H9 (cell line): ENCODE data around the gene CCDC91. TPM values are rescaled to one million over a fixed set of nuclear protein-coding genes. Genes with fewer than 3 reads are reported as not detected.

Experiments
- DNase-seq: peaks from one replicate; pipeline ENCODE4 v3.0.0-alpha.2; 2017
- H2AFZ ChIP-seq: one replicate; pipeline ENCODE4 v1.6.1; 2013; ENCODE audit warnings: mild to moderate bottlenecking, low read length, control low read depth, moderate library complexity
- H2AK5ac ChIP-seq: 2 replicates; pipeline ENCODE4 v1.6.1; 2013; ENCODE audit warnings: low read length, control low read depth, mixed read lengths; ENCODE audit not compliant: insufficient read length
- H2BK120ac ChIP-seq: one replicate; pipeline ENCODE4 v1.6.1; 2013; ENCODE audit warnings: low read depth, mild to moderate bottlenecking, low read length, control low read depth, inconsistent platforms; ENCODE audit not compliant: poor library complexity, severe bottlenecking
- H2BK12ac ChIP-seq: 2 replicates; pipeline ENCODE4 v1.6.1; 2013; ENCODE audit warnings: low read length, control low read depth, mixed read lengths, low read depth; ENCODE audit not compliant: insufficient read length
- H2BK15ac ChIP-seq: 2 replicates; pipeline ENCODE4 v1.6.1; 2013; ENCODE audit warnings: low read depth, low read length, control low read depth
- H2BK20ac ChIP-seq: one replicate; pipeline ENCODE4 v1.6.1; 2013; ENCODE audit warnings: low read depth, mild to moderate bottlenecking, low read length, control low read depth, inconsistent platforms; ENCODE audit not compliant: poor library complexity, severe bottlenecking
- H2BK5ac ChIP-seq: 2 replicates; pipeline ENCODE4 v1.6.1; 2013; ENCODE audit warnings: low read length, control low read depth, mixed read lengths; ENCODE audit not compliant: insufficient read length
- H3K14ac ChIP-seq: 2 replicates; pipeline ENCODE4 v1.6.1; 2013; ENCODE audit warnings: low read length, control low read depth; ENCODE audit not compliant: insufficient read depth
- H3K18ac ChIP-seq: 2 replicates; pipeline ENCODE4 v1.6.1; 2013; ENCODE audit warnings: low read depth, mild to moderate bottlenecking, mixed read lengths, low read length, control low read depth; ENCODE audit not compliant: insufficient read length
- H3K23ac ChIP-seq: 2 replicates; pipeline ENCODE4 v1.6.1; 2013; ENCODE audit warnings: low read length, control low read depth, mixed read lengths, low read depth; ENCODE audit not compliant: insufficient read length
- H3K23me2 ChIP-seq: 2 replicates; pipeline ENCODE4 v1.6.1; 2013; ENCODE audit warnings: low read depth, mild to moderate bottlenecking, mixed read lengths, low read length, control low read depth; ENCODE audit not compliant: insufficient read length, poor library complexity, severe bottlenecking
- H3K27ac ChIP-seq: 2 replicates; pipeline ENCODE4 v1.5.1; 2013; ENCODE audit warnings: low read length, control low read depth, mixed read lengths, low read depth; ENCODE audit not compliant: insufficient read length
- H3K27me3 ChIP-seq: 2 replicates; pipeline ENCODE4 v1.6.1; 2013; ENCODE audit warnings: low read length, control low read depth, inconsistent platforms; ENCODE audit not compliant: insufficient read depth
- H3K4ac ChIP-seq: 2 replicates; pipeline ENCODE4 v1.6.1; 2013; ENCODE audit warnings: low read depth, mild to moderate bottlenecking, control low read depth, inconsistent platforms, low read length, moderate library complexity
- H3K4me1 ChIP-seq: 2 replicates; pipeline ENCODE4 v1.6.1; 2013; ENCODE audit warnings: low read length, control low read depth, inconsistent platforms; ENCODE audit not compliant: insufficient read depth
- H3K4me2 ChIP-seq: 2 replicates; pipeline ENCODE4 v1.6.1; 2013; ENCODE audit warnings: low read length, control low read depth, mixed read lengths; ENCODE audit not compliant: insufficient read length, insufficient read depth
- H3K56ac ChIP-seq: 2 replicates; pipeline ENCODE4 v1.6.1; 2013; ENCODE audit warnings: low read depth, mild to moderate bottlenecking, mixed read lengths, low read length, control low read depth; ENCODE audit not compliant: insufficient read length
- H3K79me1 ChIP-seq: 2 replicates; pipeline ENCODE4 v1.6.1; 2013; ENCODE audit warnings: low read depth, mild to moderate bottlenecking, moderate library complexity, low read length, control low read depth, inconsistent platforms; ENCODE audit not compliant: insufficient read depth, poor library complexity, severe bottlenecking
- H3K79me2 ChIP-seq: 2 replicates; pipeline ENCODE4 v1.6.1; 2013; ENCODE audit warnings: low read length, control low read depth, inconsistent platforms; ENCODE audit not compliant: insufficient read depth
- H3K9ac ChIP-seq: 2 replicates; pipeline ENCODE4 v1.6.1; 2013; ENCODE audit warnings: low read length, control low read depth, mixed read lengths; ENCODE audit not compliant: insufficient read length; ENCODE audit errors: extremely low read depth
- H3K9me3 ChIP-seq: one replicate; pipeline ENCODE4 v1.6.1; 2013; ENCODE audit warnings: low read depth, low read length, inconsistent platforms; ENCODE audit not compliant: control insufficient read depth
- H3T11ph ChIP-seq: one replicate; pipeline ENCODE4 v1.6.1; 2013; ENCODE audit warnings: mild to moderate bottlenecking, low read length, control low read depth, inconsistent platforms
- H4K20me1 ChIP-seq: one replicate; pipeline ENCODE4 v1.6.1; 2013; ENCODE audit not compliant: control insufficient read depth, insufficient read length, insufficient read depth
- H4K5ac ChIP-seq: 2 replicates; pipeline ENCODE4 v1.6.1; 2013; ENCODE audit warnings: low read depth, mild to moderate bottlenecking, mixed read lengths, low read length, control low read depth; ENCODE audit not compliant: insufficient read length
- H4K8ac ChIP-seq: replicated peaks from 2 replicates; pipeline ENCODE4 v1.6.1; 2013; ENCODE audit warnings: low read length, control low read depth, mixed read lengths, low read depth; ENCODE audit not compliant: insufficient read length
- H4K91ac ChIP-seq: 2 replicates; pipeline ENCODE4 v1.6.1; 2013; ENCODE audit warnings: low read depth, mild to moderate bottlenecking, moderate library complexity, mixed read lengths, low read length, control low read depth; ENCODE audit not compliant: insufficient read length
- H3K27ac Mint-ChIP-seq, 3 experiments: 2 replicates in 2 of 3; 3 replicates in 1 of 3; pipeline ENCODE4 v1.8.0; 2020 to 2021; ENCODE audit warnings: mixed read lengths in 3 of 3, mild to moderate bottlenecking in 1 of 3, moderate library complexity in 1 of 3
- H3K27me3 Mint-ChIP-seq: 2 replicates; pipeline ENCODE4 v1.8.0; 2021; ENCODE audit warnings: low read depth, mild to moderate bottlenecking, moderate library complexity, mixed read lengths
- H3K36me3 Mint-ChIP-seq, 3 experiments: 2 replicates in 2 of 3; 3 replicates in 1 of 3; pipeline ENCODE4 v1.8.0; 2020 to 2021; ENCODE audit warnings: low read depth in 3 of 3, mixed read lengths in 3 of 3; ENCODE audit not compliant: insufficient read depth in 1 of 3
- H3K4me1 Mint-ChIP-seq, 2 experiments: 2 replicates each; pipeline ENCODE4 v1.8.0; 2020; ENCODE audit warnings: mixed read lengths in 2 of 2
- H3K4me3 Mint-ChIP-seq, 2 experiments: 2 replicates in 1 of 2; 3 replicates in 1 of 2; pipeline ENCODE4 v1.8.0; 2020 to 2021; ENCODE audit warnings: mild to moderate bottlenecking in 2 of 2, mixed read lengths in 2 of 2, moderate library complexity in 1 of 2
- H3K9me3 Mint-ChIP-seq, 2 experiments: 2 replicates in 1 of 2; 3 replicates in 1 of 2; pipeline ENCODE4 v1.8.0; 2020; ENCODE audit warnings: mild to moderate bottlenecking in 2 of 2, mixed read lengths in 2 of 2, moderate library complexity in 1 of 2
- WGBS: extraction: QIAGEN DNeasy Blood & Tissue Kit; methylation state at CpG from one replicate; pipeline ENCODE4 v1.1.7; 2013; ENCODE audit warnings: missing lambda C conversion rate, low lambda C conversion rate, mixed read lengths; ENCODE audit not compliant: insufficient read length; ENCODE audit errors: extremely low coverage; 5-methylcytosine and 5-hydroxymethylcytosine counted together
- total RNA-seq: library from RNA; stranded (reverse); gene quantifications from 2 replicates; pipeline ENCODE4 v1.2.1, GENCODE V29; 2021
- TF ChIP-seq, protein P1 (sequence below): fragments of 200-600 bp; sonication (generic); conservative IDR thresholded peaks from 3 replicates; pipeline ENCODE4 v1.8.0; 2021; ENCODE audit warnings: antibody characterized with exemption, mild to moderate bottlenecking

The CCDC91 gene
- total RNA-seq, 1 experiment from 2014 or later = 22.7 TPM

GRCh38 chr12:28184375-28184774 is 5.9 kb upstream of the CCDC91 start:
- no peak overlapping the region for H3K4me3 Mint-ChIP-seq
- Histone ChIP-seq H3T11ph (no peak overlapping the region), H3K23ac (no peak overlapping the region), H4K5ac (no peak overlapping the region), H2AK5ac (no peak overlapping the region), H2BK5ac (no peak overlapping the region), H3K4me2 (no peak overlapping the region), H3K56ac (no peak overlapping the region), H2BK12ac (no peak overlapping the region), H3K9me3 (no peaks in the 10 kb centered on the region), H3K23me2 (no peaks in the 10 kb centered on the region), H3K18ac (no peak overlapping the region), H3K4me1 (no peaks in the 10 kb centered on the region), H3K27ac (no peak overlapping the region), H4K8ac (no peak overlapping the region), H3K4ac (no peak overlapping the region), H4K91ac (no peak overlapping the region), H3K9ac (no peak overlapping the region), H2BK15ac (no peak overlapping the region), H2BK120ac (no peak overlapping the region), H3K79me2 (no peaks in the 10 kb centered on the region), H3K27me3 (no peaks in the 10 kb centered on the region), H2BK20ac (no peak overlapping the region), H3K79me1 (no peaks in the 10 kb centered on the region), H3K14ac (no peak overlapping the region), H2AFZ (no peak overlapping the region), H4K20me1 (no peaks in the 10 kb centered on the region)
- peaks cover 0 to 23% (median 8%) of the 10 kb centered on the region in 3 experiments; a peak in 4 of 7 replicates for H3K36me3 Mint-ChIP-seq
- H3K4me1 Mint-ChIP-seq = peaks cover 10 to 11% of the 10 kb centered on the region in 2 experiments
- TF ChIP-seq, protein P1, sequence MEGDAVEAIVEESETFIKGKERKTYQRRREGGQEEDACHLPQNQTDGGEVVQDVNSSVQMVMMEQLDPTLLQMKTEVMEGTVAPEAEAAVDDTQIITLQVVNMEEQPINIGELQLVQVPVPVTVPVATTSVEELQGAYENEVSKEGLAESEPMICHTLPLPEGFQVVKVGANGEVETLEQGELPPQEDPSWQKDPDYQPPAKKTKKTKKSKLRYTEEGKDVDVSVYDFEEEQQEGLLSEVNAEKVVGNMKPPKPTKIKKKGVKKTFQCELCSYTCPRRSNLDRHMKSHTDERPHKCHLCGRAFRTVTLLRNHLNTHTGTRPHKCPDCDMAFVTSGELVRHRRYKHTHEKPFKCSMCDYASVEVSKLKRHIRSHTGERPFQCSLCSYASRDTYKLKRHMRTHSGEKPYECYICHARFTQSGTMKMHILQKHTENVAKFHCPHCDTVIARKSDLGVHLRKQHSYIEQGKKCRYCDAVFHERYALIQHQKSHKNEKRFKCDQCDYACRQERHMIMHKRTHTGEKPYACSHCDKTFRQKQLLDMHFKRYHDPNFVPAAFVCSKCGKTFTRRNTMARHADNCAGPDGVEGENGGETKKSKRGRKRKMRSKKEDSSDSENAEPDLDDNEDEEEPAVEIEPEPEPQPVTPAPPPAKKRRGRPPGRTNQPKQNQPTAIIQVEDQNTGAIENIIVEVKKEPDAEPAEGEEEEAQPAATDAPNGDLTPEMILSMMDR = no peak
- WGBS = no CpG with 5 or more reads among the region's 1 CpG
- no peaks in the 10 kb centered on the region for H3K27me3 Mint-ChIP-seq
- H3K27ac Mint-ChIP-seq = no peak overlapping the region
- DNase-seq = no peak
- peaks cover 3 to 4% of the 10 kb centered on the region in 2 experiments; a peak in 3 of 5 replicates for H3K9me3 Mint-ChIP-seq
